PC-9 (cell line): Measurements from ENCODE around the gene LSM14A.
"Not testable (repeated sequence)": the region's sequence is repeated elsewhere in the genome, so short reads cannot be mapped to it uniquely, and the experiment has no call there.

ENCODE experiments used
- EZH2 ChIP-seq: fragments of 200-600 bp; sonication (generic); IDR thresholded peaks from 2 replicates; pipeline ENCODE4 v1.8.0; 2017; ENCODE audit warnings: antibody characterized with exemption, low read depth
- TF ChIP-seq, protein P1 (sequence below): fragments of 200-600 bp; sonication (generic); conservative IDR thresholded peaks from 2 replicates; pipeline ENCODE4 v1.6.1; 2017; ENCODE audit warnings: mixed run types, antibody characterized with exemption, mild to moderate bottlenecking, moderate library complexity

DNA sequence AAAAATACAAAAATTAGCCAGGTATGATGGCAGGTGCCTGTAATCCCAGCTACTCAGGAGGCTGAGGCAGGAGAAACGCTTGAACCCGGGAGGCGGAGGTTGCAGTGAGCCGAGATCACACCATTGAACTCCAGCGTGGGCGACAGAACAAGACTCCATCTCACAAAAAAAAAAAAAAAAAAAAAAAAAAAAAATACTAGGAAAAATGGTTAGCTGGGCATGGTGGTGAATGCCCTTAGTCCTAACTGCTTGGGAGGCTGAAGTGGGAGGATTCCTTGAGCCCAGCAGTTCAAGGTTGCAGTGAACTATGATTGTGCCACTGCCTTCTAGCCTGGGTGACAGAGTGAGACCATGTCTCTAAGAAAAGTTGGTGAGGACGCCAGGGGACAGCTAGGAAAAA, 33.0 kb downstream of the LSM14A start:
- TF ChIP-seq, protein P1, sequence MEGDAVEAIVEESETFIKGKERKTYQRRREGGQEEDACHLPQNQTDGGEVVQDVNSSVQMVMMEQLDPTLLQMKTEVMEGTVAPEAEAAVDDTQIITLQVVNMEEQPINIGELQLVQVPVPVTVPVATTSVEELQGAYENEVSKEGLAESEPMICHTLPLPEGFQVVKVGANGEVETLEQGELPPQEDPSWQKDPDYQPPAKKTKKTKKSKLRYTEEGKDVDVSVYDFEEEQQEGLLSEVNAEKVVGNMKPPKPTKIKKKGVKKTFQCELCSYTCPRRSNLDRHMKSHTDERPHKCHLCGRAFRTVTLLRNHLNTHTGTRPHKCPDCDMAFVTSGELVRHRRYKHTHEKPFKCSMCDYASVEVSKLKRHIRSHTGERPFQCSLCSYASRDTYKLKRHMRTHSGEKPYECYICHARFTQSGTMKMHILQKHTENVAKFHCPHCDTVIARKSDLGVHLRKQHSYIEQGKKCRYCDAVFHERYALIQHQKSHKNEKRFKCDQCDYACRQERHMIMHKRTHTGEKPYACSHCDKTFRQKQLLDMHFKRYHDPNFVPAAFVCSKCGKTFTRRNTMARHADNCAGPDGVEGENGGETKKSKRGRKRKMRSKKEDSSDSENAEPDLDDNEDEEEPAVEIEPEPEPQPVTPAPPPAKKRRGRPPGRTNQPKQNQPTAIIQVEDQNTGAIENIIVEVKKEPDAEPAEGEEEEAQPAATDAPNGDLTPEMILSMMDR, result not testable (repeated sequence)
- not testable (repeated sequence) for TF ChIP-seq EZH2
